CD1c-positive myeloid dendritic cell (primary cell): ENCODE results near the gene LGALS3BP.

Experiments used
- DNase-seq: peaks from one replicate; pipeline ENCODE4 v3.0.0-alpha.2; 2016; ENCODE audit errors: extremely low spot score

The LGALS3BP gene

GRCh38 chr17:78981010-78981888 lies 1.5 kb upstream of the LGALS3BP start:
- DNase-seq = no peak

GRCh38 chr17:78980624-78980972 lies 875 bp upstream of the LGALS3BP start:
- DNase-seq = no peak

GRCh38 chr17:78977997-78978973 lies 1.4 kb downstream of the LGALS3BP start:
- no peak for DNase-seq

GRCh38 chr17:78977681-78977943 lies 2.1 kb downstream of the LGALS3BP start:
- DNase-seq = no peak

GRCh38 chr17:78976907-78977680 lies 2.6 kb downstream of the LGALS3BP start:
- no peak for DNase-seq

DNA sequence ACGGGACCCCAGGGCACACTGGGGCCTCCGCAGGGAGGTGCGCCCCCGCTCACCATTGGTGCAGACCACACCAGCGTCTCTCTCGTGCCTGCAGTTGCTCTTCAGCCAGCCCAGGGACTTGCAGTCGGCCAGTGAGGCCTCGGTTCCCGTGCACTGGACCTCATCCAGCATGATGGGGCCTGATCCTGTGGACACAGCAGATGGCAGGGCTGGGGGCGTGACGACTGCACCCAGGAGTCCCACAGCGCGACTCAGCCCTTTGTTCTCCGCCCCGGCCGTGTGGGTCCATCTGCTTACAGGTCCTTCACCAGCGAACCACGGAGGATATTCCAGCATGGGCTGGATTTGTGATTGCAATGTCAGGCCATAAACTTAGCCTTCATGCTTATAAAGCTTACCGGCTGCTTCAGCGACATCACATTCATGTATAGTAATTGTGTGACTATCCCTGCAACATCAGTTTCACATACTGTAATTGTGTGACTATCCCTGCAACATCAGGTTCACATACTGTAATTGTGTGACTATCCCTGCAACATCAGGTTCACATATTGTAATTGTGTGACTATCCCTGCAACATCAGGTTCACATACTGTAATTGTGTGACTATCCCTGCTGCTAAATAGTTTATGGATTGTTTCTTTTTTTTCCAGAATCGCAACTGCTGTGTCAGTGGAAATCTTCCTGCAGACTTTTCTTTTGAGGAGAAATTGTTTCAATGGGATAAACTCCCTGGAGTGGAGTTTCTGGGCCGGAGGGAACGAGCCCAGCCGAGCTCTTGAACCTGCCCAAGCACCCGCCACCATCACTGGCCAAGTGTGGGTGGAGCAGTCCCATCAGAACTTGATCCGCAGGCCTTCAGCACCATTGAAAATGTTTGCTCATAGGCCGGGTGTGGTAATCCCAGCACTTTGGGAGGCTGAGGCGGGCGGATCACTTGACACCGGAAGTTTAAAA lies 4.8 kb downstream of the LGALS3BP start:
- DNase-seq = peak; percentile 10

- DNase-seq = no peak
These were observed 5.8 kb downstream of the LGALS3BP start for GRCh38 chr17:78973792-78974520.

DNA sequence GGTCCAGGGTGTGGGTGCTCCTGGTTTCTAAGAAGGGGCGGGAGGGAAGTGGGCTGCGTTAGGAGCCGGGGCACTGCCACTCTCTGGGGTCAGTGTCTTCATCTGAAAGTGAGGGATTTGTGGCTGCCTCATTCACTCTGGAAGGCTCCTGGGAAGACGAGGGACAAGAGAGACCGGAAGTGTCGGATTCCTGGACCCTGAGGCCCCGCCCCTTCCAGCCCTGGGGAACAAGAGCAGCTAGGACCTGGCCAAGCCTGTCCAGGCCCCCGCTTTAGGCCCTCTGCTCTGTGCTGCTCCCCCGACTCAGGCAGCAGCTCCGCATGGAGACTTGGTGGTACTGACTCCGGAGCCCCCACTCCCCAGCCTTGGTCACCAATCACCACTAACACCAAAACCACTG lies 6.5 kb downstream of the LGALS3BP start:
- DNase-seq = no peak

DNA sequence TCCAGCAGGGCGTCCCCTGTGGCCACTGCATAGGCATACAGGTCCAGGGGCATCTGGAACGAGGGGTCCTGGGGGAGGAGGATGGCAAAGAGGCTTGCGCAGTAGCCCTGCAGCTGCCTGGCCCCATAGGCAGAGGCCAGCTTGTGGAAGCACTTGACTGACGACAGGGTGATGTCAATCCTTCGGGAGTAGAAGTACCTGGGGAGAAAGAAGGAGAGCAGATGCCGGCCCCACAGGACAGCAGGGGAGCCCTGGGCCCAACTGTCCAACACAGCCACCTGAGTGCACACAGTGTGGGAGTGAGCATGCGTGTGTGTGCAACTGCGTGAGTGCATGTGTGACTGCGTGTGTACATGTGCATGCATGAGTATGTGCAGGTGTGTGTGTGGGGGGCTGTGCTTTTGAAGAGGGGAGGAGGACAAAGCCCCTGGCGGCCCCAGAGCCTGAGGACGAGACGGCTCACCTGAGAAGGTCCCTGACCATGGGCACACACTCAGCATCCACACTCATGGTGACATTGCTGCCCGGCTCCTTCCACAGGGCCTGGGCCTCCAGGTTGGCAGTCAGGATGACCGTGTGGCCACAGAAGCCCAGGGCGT lies 7.1 kb downstream of the LGALS3BP start:
- DNase-seq = no peak

DNA sequence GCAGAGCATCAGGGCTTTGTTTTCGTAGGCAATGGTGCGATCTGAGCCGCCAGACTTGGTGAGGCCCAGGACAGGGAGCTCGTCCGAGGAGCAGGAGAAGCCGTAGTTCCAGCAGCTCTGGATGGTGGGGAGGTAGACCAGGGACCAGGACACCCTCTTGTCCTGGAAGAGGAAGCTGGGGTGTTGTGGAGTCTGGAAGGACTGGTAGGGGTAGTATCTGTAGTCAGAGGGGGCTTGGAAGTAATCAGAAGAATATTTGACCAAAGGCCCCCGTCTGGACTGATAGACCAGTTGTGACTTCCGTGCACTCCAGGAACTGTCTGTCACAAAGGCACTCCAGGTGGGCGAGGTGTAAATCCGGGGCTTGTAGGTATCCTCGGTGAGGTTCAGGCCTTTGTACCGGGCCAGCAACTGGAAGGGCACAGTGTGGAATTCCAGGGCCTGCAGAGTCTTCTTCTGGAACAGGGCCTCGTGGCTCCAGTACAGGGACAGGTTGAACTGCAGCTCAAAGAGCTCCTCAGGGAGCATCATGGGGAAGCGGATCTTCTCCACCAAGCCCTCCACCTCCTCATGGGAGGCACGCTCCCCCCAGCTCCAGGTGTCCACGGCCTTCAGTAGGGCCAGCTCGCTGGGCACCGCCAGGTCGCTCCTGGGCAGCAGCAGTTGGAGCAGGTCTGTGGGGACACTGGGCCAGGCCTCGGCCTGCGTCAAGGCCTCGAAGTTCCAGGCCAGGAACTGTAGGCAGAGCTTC lies 7.8 kb downstream of the LGALS3BP start:
- DNase-seq = no peak

DNA sequence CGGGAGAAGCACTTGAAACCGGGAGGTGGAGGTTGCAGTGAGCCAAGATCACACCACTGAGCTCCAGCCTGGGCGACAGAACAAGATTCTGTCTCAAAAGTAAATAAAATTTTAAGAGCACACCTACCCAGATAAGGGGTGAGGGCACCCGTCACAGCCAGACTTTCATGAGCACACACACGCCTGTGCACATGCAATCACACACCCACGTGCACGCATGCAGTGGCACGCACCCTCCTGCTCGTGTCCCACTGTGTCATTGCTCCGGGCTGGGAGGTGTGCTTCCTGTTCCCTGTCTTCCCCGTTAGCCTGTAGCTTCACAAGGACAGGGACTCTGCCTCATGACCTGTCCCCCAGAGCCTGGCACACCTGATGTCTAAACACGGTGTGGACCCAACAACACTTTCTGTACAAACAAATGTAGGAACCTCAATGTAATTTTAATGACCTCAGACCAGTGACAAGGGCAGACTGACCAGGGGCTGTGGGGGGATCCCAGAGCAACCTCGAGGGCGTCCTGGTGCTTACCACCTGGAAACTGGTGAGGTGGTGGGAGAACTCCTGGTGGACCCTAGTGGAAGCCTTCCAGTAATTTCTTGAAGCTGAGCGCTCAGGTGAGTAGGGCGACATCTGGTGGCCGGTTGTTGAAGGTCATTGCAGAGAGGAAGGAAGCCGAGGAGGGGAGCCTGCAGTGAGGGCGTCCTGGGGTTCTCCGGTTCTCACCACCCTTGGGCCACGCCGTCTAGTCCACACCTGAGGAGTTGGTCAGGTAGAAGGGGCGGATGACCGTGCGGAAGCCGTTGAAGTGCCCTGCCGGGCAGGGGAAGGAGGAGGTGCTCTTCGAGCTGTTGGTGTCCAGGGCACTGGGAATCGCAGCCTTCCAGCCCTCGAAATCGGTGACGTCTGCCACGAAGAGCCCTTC lies 8.6 kb downstream of the LGALS3BP start:
- peak; percentile 84 for DNase-seq

DNA sequence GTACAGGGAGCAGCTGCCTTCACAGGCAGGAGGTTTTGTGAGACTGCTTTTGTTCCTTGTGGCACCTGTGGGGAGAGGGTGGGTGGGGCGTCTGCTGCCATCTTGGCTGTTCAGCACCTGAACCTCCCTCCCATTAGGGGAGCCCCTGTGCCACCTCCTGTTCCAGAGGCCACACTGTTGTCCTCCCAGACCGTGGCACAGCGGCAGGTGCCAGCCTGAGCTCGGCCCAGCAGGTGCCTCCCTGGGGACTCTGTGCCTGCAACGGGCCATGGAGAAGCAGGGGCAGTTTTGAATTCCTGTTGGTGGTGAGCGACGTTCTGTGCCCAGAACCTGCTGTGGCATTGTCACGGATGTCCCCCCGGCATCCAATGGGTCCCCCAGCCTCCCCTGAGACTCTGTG lies 9.9 kb downstream of the LGALS3BP start:
- no peak for DNase-seq

- no peak for DNase-seq
These were observed 11.9 kb downstream of the LGALS3BP start for GRCh38 chr17:78967782-78968362.

DNA sequence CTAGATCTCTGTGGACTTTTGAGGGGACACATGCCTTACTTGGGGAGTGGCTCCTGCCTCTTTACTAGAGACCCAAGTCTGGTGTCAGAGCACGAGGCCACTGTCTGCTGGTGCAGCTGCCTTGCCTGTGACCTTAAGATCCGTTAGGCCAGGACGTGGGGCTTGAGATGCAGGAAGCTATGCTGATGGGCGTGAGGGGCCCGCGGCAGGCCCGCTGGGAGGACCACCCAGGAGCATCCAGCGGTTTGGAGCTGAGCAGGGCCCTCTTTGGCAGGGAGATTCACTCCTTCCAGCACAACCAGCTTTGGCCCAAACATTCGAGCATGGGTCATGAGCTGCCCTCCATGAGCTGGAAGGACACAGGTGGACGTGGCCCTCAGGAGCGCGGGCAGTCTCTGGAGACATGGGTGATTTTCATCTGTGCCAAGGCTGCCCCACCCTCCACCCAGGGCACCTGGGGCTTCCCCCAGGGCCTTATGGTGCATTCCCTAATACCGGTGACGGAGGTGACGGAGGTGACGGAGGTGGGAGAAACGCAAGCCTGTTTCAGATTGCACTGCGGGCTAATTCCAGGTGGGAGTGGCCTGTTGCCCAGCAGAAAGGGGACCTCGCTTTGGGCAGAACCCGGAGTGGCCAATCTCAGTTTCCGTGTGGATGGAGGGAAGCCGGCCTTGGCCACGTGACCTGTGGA lies 12.7 kb downstream of the LGALS3BP start:
- no peak for DNase-seq

GRCh38 chr17:78966123-78966813 lies 13.5 kb downstream of the LGALS3BP start:
- no peak for DNase-seq

GRCh38 chr17:78965491-78965924 lies 14.2 kb downstream of the LGALS3BP start:
- no peak for DNase-seq
